ENCODE results near the gene PPP1R15A.

GRCh38 chr19:48915757-48916156 lies 43.5 kb downstream of the PPP1R15A start:
- TF ChIP-seq CTCF (IDR thresholded peaks at IDR 0.05) = no peak
- TF ChIP-seq ZFX (IDR thresholded peaks at IDR 0.05; ENCODE audit: borderline replicate concordance) = no peak
